Subcutaneous abdominal adipose tissue (tissue), 5 donors: ENCODE data around the gene ZNF581.
A peak's percentile ranks its signal among the peaks of the same experiment; 100 is the strongest.

Experiments used
- H3K27ac ChIP-seq: one replicate; pipeline ENCODE4 v1.7.0; 2013; ENCODE audit warnings: low read depth, mild to moderate bottlenecking, inconsistent platforms, low read length, moderate library complexity
- H3K27me3 ChIP-seq, 5 donors: one replicate each; pipeline ENCODE4 v1.7.0; 2013; ENCODE audit warnings: low read length in 5 of 5, inconsistent platforms in 1 of 5; ENCODE audit not compliant: control insufficient read depth in 5 of 5, insufficient read depth in 4 of 5
- H3K36me3 ChIP-seq, 5 donors: one replicate each; pipeline ENCODE4 v1.7.0; 2013; ENCODE audit warnings: low read length in 5 of 5; ENCODE audit not compliant: control insufficient read depth in 5 of 5, insufficient read depth in 5 of 5
- H3K4me1 ChIP-seq, 5 donors: one replicate each; pipeline ENCODE4 v1.7.0; 2013; ENCODE audit warnings: low read length in 5 of 5, mild to moderate bottlenecking in 3 of 5, moderate library complexity in 1 of 5; ENCODE audit not compliant: control insufficient read depth in 5 of 5, insufficient read depth in 5 of 5
- H3K4me3 ChIP-seq, 5 donors: one replicate each; pipeline ENCODE4 v1.7.0; 2013; ENCODE audit warnings: low read length in 5 of 5, low read depth in 1 of 5
- H3K9ac ChIP-seq, 5 donors: one replicate each; pipeline ENCODE4 v1.7.0; 2013; ENCODE audit warnings: low read length in 5 of 5, mild to moderate bottlenecking in 4 of 5, moderate library complexity in 3 of 5
- H3K9me3 ChIP-seq, 5 donors: one replicate each; pipeline ENCODE4 v1.7.0; 2013; ENCODE audit warnings: low read length in 5 of 5; ENCODE audit not compliant: control insufficient read depth in 5 of 5
- donor health status: healthy.
- donor health status: healthy.
- donor health status: healthy.
- donor health status: healthy.
- donor health status: healthy.

ZNF581 gene

DNA sequence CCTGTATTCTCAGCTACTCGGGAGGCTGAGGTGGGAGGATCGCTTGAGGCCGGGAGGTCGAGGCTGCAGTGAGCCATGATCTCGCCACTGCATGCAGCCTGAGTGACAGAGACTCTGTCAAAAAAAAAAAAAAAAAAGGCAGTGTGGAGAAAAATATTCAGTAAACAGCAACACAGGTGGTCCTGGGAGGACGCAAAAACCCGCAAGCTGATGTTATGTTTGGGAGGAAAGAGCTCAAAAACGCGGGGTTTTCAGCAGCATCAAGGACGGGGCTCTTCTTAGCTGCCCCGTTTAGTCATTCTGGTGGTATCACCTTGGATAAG, 18.5 kb upstream of the ZNF581 start:
- peak overlapping the region; percentile 69 to 92 (median 74) for H3K4me3 ChIP-seq
- H3K36me3 ChIP-seq: peaks cover 0 to 21% (median 2%) of the 10 kb centered on the region in 5 donors
- H3K9me3 ChIP-seq: no peaks in the 10 kb centered on the region
- peak overlapping the region in 2 of 5 donors; percentile 47 to 51 for H3K9ac ChIP-seq
- no peak overlapping the region for H3K27ac ChIP-seq
- peaks cover 0 to 26% (median 13%) of the 10 kb centered on the region in 5 donors for H3K4me1 ChIP-seq
- H3K27me3 ChIP-seq: no peaks in the 10 kb centered on the region

- Histone ChIP-seq H3K27me3 (no peaks in the 10 kb centered on the region), H3K4me3 (no peak overlapping the region), H3K4me1 (peaks cover 0 to 15% (median 13%) of the 10 kb centered on the region in 5 donors), H3K36me3 (peaks cover 0 to 9% (median 0%) of the 10 kb centered on the region in 5 donors), H3K9me3 (no peaks in the 10 kb centered on the region), H3K27ac (no peak overlapping the region), H3K9ac (no peak overlapping the region)
Observed at GRCh38 chr19:55626350-55626749, 17.1 kb upstream of the ZNF581 start.

GRCh38 chr19:55632463-55632834, 11.0 kb upstream of the ZNF581 start:
- peak overlapping the region in 1 of 5 donors; percentile 30 for H3K9ac ChIP-seq
- no peak overlapping the region for H3K27ac ChIP-seq
- no peaks in the 10 kb centered on the region for H3K36me3 ChIP-seq
- H3K4me3 ChIP-seq: no peak overlapping the region
- H3K9me3 ChIP-seq: no peaks in the 10 kb centered on the region
- peaks cover 11 to 40% (median 32%) of the 10 kb centered on the region in 5 donors for H3K4me1 ChIP-seq
- no peaks in the 10 kb centered on the region for H3K27me3 ChIP-seq

DNA sequence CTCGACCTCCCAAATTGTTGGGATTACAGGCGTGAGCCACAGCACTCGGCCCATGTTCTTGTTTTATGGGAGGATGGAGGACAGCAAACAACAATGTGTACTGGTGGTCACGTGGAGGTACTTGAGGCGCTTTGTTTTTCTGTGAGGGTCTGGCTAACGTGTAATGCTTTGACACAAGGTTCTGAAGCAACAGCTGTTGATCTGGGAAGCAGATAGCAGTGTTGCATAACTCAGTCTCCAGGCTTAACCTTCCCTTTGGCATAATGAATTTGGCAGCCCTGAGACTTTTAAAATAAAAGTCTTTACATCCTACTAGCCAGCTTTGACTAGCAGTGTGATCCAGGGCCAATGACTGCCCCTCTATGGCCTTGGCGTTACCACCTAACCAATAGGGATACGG, 9.6 kb upstream of the ZNF581 start:
- H3K27ac ChIP-seq: peak overlapping the region; percentile 95
- H3K9ac ChIP-seq: peak overlapping the region in 1 of 5 donors; percentile 3
- H3K27me3 ChIP-seq: no peaks in the 10 kb centered on the region

DNA sequence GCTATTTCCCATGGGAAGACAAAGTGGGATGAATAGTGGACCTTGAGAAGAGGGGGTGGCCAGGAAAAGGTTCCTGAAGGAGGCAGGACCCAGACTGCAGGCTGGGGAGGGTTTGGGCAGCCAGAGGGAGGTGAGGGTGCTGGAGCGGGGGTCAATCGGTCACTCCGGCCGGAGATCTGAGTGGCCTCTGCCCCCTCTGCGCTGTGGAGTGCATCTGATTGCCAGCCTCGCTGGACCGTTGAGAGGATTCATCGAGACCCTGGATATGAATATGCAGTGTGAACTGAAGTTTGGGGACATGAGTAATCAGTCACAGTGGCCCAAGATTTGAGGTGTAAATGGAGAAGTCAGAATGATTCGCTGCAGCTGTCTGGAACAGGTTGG, 8.1 kb upstream of the ZNF581 start:
- peaks cover 12 to 65% (median 56%) of the 10 kb centered on the region in 5 donors for H3K4me1 ChIP-seq
- no peaks in the 10 kb centered on the region for H3K27me3 ChIP-seq
- no peaks in the 10 kb centered on the region for H3K36me3 ChIP-seq
- H3K9ac ChIP-seq: peak overlapping the region; percentile 98 to 100 (median 100)
- no peaks in the 10 kb centered on the region for H3K9me3 ChIP-seq
- H3K27ac ChIP-seq: peak overlapping the region; percentile 95
- H3K4me3 ChIP-seq: peak overlapping the region; percentile 93 to 100 (median 100)

More for the DNA sequence above, 9.6 kb upstream of the ZNF581 start:
- Histone ChIP-seq H3K9me3 (no peaks in the 10 kb centered on the region), H3K4me3 (peak overlapping the region in 1 of 5 donors; percentile 100), H3K36me3 (no peaks in the 10 kb centered on the region), H3K4me1 (peaks cover 11 to 50% (median 41%) of the 10 kb centered on the region in 5 donors)

DNA sequence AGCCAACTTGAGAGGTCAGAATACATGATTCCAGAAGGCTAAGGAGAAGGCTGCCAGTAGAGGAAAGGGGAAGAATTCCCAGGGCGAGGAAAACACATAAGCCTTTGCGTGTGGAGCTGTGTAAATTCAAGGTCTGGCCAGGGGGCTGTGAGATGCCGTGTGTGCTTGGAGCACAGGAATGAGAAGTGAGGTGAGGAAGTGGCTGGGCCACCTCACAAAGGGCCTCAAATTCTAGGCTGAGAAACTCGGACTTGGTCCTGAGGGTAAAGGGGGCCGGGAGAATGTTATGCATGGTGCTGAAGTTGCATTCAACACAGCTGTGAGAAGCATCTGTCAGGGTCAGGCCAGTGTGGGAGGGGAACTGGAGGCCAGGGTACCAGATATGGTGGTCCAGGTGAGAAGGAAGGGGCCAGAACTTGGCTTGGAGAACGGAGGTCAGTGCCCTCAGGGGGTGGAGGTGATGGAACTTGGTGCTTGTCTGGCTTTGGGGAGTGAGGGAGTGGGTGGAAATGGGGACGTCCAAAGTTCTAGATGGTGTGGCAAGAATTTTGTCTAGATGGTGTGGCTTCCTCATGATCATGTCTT, 7.5 kb upstream of the ZNF581 start:
- H3K9me3 ChIP-seq: no peaks in the 10 kb centered on the region
- no peaks in the 10 kb centered on the region for H3K36me3 ChIP-seq
- H3K4me3 ChIP-seq: peak overlapping the region; percentile 93 to 100 (median 100)
- H3K9ac ChIP-seq: peak overlapping the region; percentile 98 to 100 (median 100)
- H3K4me1 ChIP-seq: peaks cover 12 to 69% (median 59%) of the 10 kb centered on the region in 5 donors
- H3K27ac ChIP-seq: peak overlapping the region; percentile 95
- H3K27me3 ChIP-seq: no peaks in the 10 kb centered on the region

- Histone ChIP-seq H3K27ac (peak overlapping the region; percentile 95), H3K4me3 (peak overlapping the region in 1 of 5 donors; percentile 100), H3K27me3 (no peaks in the 10 kb centered on the region), H3K9me3 (no peaks in the 10 kb centered on the region), H3K4me1 (peaks cover 12 to 76% (median 64%) of the 10 kb centered on the region in 5 donors), H3K36me3 (no peaks in the 10 kb centered on the region), H3K9ac (peak overlapping the region in 4 of 5 donors; percentile 41 to 100 (median 99))
Observed at GRCh38 chr19:55636723-55637122, 6.7 kb upstream of the ZNF581 start.

DNA sequence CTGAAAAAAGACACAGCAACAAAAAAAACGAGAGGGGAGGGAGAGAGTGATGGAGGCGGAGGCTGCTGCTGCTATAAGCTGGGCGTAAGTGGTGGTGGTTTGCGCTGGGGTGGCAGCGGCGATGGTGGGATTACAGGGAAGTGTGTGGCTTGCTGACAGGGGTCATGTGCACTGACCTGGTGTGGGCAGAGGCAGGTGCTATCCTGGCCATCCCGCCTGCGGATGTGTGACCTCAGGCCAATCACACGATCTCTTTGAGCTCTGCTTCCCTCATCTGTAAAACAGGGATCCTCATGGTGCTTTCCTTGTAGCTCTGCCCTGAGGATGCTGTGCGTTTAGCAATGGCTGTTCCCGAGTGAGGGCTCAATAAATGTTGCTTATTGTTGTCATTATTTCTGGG, 5.9 kb upstream of the ZNF581 start:
- Histone ChIP-seq H3K27ac (no peak overlapping the region), H3K9ac (no peak overlapping the region), H3K27me3 (no peaks in the 10 kb centered on the region), H3K36me3 (no peaks in the 10 kb centered on the region), H3K4me1 (peaks cover 12 to 82% (median 70%) of the 10 kb centered on the region in 5 donors), H3K4me3 (no peak overlapping the region), H3K9me3 (no peaks in the 10 kb centered on the region)

GRCh38 chr19:55638864-55639359, 4.5 kb upstream of the ZNF581 start:
- no peak overlapping the region for H3K9ac ChIP-seq
- H3K36me3 ChIP-seq: no peaks in the 10 kb centered on the region
- peaks cover 14 to 88% (median 78%) of the 10 kb centered on the region in 5 donors for H3K4me1 ChIP-seq
- no peak overlapping the region for H3K4me3 ChIP-seq
- no peak overlapping the region for H3K27ac ChIP-seq
- no peaks in the 10 kb centered on the region for H3K9me3 ChIP-seq
- no peaks in the 10 kb centered on the region for H3K27me3 ChIP-seq

DNA sequence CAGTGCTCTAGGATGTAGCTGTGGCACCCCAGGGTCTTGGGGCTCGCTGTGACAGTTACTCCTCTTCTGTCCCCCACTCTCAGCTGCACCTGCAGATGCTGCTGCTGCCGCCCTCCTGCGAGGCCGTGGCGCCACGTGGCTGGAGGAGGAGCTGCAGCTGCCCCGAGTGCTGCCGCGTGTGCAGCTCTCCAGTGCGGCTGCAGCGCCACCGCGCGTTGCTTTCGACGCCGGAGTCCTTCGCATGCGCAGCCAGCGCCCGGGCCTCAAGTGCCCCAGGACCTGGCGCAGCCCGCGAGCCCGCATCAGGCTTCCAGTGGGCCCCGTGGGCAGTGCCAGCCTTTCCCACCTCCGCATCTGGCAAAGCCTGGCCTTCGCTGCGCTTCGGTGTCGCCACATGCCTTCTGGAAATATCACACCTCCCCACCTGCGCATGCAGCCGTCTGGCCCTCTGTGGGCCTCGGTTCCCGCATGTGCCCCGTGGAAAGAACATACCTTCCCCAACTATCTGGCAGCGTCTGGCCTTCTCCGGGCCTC, 3.3 kb upstream of the ZNF581 start:
- peak overlapping the region; percentile 16 to 74 (median 65) for H3K9ac ChIP-seq
- H3K4me1 ChIP-seq: peaks cover 16 to 91% (median 83%) of the 10 kb centered on the region in 5 donors
- peak overlapping the region in 4 of 5 donors; percentile 68 to 81 (median 74) for H3K4me3 ChIP-seq
- no peaks in the 10 kb centered on the region for H3K27me3 ChIP-seq
- H3K27ac ChIP-seq: peak overlapping the region; percentile 85
- no peaks in the 10 kb centered on the region for H3K9me3 ChIP-seq
- peaks cover 0 to 8% (median 6%) of the 10 kb centered on the region in 5 donors for H3K36me3 ChIP-seq
